ENCODE measurements around the gene FICD.
"Not testable (repeated sequence)": the region's sequence is repeated elsewhere in the genome, so short reads cannot be mapped to it uniquely, and the experiment has no call there.

Gene FICD

DNA sequence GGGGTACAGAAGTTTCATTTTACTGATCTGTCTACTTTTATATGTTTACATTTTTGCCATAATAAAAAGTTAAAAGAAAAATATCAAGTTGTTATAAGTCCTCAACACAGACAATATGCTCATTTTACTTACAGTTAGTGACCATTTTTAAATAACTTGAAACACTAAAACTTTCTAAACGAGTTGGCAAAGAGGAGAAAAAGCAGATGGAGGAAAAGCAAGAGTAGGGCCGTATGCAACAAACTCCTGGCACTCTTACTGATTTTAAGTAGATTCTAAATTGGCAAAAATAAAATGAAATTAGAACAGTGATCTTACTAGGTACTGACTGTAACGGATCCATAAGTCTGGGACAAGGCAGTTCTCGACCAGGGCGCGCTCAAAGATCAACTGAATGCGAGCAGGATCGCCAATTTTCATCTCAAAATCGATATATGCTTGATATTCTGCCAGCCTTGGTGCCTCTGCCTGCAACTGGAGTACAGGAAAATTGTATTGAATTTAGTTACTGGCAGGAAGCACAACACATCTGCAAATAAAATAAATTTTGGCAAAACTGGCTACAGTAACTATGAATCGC, 23.6 kb downstream of the FICD start:
- no peak for DNase-seq

DNA sequence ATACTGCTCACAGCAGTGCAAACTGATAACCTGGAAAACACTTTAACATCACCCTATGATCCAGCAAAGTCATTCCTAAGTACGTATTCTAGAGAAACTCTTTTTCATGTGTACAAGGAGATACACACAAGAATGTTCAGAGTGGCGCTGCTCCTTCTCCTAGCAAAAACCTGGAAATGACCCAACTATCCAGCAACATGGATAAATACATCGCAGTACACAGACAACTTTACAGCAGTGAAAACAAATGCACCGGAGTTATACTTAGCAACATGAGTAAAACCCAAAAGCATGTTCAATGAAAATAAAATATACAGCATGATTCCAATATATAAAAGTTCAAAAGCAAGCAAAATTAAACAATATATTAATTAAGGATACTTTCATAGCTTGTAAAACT, 27.2 kb downstream of the FICD start:
- no peak for DNase-seq

DNA sequence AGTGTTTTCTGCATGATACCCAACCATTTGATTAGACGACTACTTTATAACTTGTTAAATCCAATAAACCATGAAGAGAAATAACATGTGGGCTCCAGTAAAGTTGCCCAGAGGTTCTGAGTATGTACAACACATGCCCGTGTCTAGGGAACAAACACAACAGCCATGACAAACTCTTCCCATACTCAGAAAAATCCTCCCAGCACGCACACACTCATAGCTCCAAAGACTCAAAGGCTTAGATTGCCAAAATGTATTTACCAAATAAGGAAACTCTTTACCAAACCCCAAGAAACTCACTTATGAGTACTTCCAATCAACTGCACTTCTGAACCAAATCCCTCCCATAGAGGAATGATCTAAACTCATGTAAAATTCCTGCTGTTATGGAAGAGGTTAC, 28.6 kb downstream of the FICD start:
- DNase-seq, result no peak

DNA sequence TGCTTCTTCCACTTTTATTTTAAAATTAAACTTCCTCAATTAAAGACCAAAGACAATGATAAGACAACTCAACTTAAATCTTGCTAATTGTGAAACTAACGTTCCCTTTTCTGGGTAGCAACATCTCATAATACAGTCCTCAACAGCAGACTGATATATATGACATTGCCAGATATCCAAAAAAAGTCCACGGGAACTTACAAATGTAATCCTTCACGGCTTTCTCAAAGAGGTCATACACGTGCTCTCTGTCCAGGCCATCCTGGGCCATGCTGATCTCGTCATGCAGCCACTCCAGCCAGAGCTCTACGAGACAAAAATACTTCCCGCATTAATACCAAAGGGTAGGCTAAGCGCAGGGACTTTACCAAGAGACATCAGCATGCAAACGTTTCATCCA, 32.6 kb downstream of the FICD start:
- no peak for DNase-seq

DNA sequence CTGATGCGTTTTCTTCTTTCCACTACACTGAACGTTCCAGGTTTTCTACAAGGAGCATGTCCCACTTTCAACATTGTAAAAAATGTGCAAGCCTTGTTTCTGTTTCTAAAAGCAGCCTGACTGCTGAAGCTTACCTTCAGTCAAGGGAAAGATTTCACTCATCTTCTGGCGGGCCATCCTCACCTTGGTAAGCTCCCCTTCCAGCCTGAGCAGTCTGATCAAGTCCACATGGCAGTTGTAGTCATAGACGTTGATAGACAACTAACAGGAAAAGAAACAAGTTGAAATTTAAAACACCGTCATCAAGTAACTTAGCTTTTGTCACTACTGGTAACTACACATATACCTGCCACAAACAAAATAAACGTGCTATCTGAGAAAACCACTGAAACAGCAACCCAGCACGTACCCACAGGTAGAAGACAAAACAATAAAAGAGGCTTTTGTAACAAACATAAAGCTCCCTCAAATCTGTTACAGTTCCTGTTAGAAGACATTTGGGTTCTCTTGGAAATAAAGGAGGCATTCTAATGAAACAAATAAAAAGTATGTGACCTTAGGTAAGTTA, 34.0 kb downstream of the FICD start:
- DNase-seq, result no peak

DNA sequence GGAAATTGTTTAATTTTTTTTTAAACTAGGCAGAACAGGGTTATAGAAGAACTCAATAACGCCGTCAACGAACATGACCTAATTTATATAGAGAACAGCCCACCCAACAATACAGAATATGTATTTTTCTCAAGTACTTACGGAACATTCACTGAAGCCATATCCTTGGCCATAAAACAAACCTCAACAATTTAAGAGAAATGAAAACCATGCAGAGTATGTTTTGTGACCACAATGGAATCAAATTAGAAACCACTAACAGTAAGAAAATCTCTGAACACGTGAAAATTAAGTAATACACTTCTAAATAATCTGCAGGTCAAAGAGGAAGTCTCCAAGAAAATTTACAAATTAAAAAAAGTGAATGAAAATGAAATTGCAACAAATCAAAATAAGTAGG, 36.5 kb downstream of the FICD start:
- DNase-seq, result no peak

DNA sequence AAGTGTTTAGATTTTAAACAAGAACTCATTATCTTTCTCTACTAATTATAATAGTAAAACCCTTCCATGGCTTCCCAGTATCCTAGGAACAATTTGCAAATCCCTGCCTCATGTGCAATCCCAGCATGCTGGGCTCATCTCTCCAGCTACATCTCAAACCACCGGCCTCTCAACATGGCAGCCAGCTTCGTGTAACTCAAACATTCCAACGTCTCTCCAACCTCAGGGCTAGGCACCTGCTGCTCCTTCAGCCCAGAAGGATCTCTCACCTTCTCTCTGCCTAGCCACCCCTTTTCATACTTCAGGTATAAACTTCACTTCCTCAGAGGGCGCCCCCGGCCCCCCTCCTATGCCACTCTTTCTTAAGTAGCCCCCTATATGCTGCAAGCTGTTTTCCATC, 38.7 kb downstream of the FICD start:
- no peak for DNase-seq

DNA sequence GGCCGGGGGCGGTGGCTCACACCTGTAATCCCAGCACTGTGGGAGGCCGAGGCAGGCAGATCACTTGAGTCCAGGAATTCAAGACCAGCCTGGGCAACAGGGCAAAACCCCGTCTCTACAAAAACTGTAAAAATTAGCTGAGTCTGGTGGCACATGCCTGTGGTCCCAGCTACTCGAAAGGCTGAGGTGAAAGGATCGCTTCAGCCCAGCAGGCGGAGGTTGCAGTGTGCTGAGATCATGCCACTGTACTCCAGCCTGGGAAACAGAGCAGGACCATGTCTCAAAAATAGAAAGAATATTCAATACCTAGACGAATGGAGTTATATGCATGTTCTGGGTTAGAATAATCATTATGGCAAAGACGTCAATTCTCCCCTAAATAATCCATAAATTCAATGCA, 40.3 kb downstream of the FICD start:
- not testable (repeated sequence) for DNase-seq

DNA sequence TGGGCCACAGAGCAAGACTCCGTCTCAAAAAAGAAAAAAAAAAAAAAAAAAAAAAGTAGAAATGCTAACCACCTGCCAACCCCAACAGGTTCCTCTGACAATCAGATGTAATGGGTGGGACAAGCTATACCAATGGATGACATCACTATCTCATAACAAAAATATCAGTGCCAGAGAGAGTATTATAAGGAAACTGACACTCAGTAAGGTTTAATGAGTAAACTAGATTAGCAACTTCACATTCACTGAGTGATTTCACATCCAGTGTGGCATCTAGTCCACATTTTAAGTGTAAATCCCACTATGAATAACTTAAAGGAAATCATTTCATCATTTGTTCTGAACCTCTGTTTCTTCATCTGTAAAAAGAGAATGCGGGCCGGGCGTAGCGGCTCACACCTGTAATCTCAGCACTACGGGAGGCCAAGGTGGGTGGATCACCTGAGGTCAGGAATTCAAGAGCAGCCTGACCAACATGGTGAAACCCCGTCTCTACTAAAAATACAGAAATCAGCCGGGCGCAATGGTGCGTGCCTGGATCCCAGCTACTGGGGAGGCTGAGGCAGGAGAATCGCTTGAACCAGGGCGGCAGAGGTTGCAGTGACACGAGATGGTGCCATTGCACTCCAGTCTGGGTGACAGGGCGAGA, 44.1 kb downstream of the FICD start:
- DNase-seq, result no peak

DNA sequence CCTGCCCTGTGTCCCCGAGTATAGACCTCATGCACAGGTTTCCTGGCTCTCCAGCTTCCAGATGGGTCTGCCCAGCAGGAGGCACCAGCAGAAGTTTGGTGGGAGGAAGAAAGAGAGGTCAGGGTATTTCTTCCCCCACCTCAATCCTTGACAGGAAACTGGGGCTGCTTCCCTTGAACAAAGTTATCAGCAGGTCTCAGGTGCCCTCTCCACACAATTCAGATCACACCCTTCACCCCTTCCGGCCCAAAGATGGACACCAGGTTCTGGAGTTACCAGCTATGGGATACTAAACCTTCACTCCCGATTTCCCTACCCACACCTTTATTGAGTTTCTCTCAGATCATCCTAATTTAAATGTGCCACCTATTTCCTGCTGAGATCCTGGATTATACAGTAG, 44.7 kb downstream of the FICD start:
- DNase-seq, result no peak

DNA sequence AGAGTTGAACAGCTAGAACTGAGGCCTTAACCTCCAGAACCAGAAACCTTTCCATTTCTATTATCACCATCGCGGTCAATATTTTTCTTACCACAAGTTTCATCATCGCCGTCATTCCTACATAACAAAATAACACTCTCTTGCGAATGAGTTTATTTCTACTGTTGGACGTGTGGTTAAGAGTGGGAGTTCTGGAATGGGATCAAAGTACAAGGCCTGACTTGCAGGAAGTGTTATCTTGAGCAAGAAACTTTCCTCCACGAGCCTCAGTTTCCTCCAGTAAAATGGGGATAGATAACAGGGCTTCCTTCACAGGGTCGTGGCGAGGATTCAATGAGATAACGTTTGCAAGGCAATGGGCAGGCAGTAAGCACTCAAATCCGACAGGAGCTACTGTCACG, 45.2 kb downstream of the FICD start:
- DNase-seq, result no peak

DNA sequence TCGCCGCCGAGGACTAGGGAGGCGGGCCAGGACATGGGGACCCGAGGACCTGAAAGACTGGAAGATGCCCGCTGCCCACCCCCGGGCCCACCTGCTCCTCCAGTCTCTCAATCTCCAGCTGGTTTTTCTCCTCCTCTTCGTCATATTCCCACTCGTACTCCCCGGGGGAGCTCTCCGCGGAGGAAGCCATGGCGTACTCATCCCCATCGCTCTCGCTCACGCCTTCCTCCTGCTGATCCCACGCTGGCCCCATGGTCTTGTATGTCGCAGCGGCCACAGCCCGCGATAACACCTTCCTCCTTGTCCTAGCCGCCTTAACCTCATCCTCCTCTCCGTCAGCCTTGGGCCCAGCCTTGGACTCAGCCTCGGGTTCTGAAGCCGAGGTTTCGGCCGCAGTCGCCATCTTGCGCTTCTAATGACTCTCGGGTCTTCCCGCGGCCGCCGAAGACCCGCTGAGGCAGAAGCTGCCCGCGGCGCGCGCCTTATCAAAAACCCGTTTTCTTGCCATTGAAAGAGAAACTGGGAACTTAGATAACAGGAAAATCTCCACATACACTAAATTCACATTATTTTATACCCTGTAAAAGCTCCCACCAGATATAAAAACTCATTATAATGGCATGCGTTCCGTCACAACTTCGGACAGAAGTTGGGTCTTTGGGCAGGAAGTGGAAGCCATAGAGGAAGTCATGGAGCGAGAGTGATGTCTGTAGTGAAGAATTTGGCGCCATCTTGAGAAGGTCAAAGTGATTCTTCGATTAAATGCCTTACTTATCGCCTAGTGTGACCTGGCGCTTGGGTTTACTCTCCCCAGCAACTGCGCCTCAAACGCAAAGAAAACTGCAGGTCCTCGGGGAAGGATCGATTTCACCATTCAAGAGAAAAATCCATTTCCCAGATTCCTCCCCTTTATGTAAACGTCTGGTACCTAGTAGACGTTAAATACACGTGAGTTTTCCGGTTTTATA, 46.0 kb downstream of the FICD start, which contains the start of gene SART3:
SART3 (minus strand) TSS at position 422 of the 968 bp plus-strand sequence; CDS start at position 403, 19 bp downstream.
- DNase-seq, result peak; percentile 83

DNA sequence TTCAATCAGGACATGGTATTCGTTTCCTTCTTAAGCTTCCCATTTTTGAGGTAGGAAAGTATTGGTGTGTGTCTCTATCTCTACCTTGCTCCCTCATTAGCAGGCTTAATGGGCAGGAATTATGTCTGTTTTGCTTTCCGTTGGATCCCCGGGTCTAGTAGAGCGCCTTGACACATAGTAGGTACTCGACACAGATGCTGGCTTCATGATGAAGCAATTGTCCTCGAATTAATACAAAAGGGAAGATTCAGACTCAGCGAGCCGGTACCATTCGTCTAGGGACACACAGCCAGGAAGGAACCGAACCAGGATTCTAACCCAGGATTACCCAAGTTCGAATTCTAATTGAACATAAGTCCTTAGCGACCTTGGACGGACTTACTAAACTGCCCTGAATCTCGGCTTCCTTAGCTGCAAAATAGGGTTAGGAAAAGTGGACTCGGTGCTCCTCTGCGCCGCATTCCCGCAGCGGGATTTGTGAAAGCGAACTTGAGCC, 46.8 kb downstream of the FICD start:
- DNase-seq, result no peak

DNA sequence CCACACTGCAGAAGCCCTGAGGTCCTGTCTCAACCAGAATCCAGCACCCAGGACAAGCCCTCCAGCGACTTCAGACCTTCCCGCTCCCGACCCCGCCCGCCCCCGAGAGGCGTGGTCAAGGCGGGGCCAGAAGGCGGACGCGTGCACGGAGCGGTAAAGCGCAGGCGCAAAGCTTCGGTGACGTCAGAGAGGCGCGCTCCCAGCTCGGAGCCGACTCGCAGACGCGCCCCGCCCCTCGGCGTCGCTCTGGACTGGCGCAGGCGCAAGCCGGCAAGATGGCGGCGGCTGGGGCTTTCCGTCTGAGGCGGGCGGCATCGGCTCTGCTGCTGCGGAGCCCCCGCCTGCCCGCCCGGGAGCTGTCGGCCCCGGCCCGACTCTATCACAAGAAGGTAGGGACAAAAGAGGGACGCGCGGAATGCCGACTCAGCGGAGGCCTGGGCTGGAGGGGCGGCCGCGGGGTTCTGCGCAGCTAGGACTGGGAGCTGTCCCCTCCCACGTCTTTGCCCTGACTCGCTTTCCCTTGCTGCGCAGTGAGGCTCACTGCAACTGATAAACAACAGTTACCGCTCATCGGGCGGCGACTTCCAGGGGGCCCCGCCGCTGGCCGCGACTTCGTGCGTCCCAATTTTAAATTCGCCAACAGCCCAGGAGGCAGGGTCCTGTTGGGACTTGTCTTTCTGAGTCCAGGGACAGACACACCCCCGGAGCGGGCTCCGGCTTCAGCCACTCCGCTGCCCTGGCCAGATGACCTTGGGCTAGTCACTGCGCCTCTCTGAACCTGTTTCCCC, 47.5 kb downstream of the FICD start, which contains the start of gene ISCU:
ISCU (plus strand) TSS at position 249 of the 788 bp plus-strand sequence; CDS start at position 276, 27 bp downstream.
- DNase-seq, result peak; percentile 99

DNA sequence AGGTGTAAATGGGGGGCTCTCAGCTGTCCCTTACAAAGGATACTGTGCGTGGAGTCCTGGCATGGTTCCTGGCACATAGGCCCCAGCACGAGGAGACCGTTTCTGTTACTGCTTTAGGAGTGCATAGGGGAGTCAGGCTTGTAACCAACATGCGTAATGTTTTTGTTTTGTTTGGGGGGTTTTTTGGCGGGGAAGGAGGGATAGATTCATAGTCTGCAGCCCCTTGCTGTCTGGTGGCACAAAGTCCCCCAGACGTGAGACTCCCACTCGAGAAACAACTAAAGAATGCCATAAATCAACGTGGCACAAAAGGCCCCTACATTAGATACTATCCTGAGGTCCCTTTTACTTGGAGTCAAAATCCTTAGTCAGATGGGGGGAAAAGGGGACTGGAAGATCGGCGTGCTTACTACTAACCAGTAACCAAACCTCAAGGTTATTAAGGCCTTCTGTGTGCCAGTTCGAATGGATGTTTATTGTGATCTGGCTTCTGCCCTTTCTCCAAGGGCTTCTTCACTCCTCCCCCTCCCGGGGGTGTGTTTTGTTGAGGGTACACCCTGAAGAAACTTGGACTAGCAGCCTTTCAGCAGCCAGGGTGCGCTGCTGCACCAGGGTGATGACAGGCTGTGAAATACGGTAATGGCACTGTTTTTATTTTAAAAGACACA, 48.2 kb downstream of the FICD start:
- DNase-seq, result peak; percentile 89

DNA sequence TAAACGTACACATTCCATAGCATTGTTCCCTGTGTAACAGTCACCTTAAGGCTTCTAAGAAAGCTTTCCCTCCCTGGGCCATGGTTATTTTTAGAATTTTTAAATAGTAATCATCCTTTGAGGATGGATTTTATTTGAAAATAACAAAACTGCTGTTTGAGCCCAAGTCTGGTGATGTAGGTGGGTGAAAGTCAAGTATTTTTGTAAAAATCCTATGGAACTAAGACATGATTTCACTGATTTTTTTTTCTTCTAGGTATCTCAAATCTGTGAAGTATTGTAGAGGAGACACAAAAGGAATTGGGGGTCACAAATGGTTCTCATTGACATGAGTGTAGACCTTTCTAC, 48.7 kb downstream of the FICD start:
- no peak for DNase-seq

DNA sequence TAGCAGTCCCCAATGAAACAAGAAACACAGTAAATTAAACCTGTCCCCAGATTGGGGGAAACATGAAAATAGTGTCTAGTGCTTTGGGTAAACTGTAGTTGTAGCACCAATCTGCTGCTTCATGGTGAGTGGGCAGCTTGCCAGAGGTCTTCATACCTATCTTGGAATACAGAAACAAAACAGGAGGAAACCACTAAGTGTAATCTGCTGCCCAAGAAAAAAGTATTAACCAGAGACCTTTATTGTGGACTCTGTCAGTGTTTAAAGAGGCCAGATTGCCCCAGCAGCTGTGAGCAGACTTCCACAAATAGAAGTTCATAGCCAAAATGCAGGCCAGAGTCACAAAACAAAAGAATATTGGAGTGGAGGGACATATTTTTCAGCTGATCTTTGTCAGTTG, 49.6 kb downstream of the FICD start:
- DNase-seq, result no peak

DNA sequence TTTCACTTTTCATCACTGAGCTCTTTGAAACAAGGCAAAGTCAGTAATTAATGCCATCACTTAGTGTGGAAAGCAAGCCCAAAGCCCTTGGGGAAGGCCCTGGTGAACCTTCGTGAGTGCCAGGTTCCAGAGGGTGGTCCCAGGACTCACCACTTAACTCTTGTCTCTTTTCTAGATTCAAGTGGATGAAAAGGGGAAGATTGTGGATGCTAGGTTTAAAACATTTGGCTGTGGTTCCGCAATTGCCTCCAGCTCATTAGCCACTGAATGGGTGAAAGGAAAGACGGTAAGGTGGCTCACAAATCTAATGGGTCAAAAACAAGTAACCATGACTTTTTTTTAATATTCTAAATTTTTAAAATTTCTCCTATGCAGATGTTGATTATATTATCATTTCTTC, 50.1 kb downstream of the FICD start:
- DNase-seq, result no peak

DNA sequence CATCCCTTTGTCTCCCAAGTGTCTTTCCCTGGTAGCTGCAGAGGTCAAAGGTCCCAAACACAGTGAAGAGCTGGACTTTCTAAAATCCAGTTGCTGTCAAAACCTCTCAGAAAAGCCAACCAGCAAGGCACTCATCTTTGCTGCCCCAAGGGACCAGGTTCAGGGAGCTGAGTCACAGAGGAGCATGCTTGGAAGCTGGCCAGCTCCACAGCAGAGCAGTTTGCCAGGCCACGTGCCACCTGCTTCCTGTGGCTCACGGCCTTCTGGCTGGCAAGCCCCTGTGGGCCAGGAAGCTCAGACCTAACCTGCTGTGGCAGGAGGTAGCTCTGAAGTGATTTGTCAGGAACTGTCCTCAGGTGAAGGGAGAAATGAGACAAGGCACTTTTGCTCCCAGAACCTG, 50.9 kb downstream of the FICD start:
- DNase-seq, result peak; percentile 66

DNA sequence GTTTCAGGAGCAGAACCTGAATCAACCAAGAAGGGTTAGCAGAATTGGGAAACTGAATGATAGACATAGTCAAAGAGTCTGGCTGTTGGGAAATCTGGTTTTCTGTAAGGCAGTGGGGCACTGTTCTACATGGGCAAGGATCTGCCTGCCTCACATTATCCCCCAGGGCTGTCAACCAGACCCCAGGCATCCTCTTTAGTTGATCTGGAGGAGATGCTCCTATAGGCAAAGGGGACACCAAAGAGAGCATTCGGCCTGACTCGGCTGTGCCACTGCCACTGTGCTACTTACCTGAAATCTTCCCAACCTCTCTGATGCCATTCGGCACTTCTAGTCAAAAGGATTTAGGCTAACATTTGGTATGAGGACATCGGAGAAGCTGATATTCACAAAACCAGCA, 51.4 kb downstream of the FICD start:
- DNase-seq, result no peak

DNA sequence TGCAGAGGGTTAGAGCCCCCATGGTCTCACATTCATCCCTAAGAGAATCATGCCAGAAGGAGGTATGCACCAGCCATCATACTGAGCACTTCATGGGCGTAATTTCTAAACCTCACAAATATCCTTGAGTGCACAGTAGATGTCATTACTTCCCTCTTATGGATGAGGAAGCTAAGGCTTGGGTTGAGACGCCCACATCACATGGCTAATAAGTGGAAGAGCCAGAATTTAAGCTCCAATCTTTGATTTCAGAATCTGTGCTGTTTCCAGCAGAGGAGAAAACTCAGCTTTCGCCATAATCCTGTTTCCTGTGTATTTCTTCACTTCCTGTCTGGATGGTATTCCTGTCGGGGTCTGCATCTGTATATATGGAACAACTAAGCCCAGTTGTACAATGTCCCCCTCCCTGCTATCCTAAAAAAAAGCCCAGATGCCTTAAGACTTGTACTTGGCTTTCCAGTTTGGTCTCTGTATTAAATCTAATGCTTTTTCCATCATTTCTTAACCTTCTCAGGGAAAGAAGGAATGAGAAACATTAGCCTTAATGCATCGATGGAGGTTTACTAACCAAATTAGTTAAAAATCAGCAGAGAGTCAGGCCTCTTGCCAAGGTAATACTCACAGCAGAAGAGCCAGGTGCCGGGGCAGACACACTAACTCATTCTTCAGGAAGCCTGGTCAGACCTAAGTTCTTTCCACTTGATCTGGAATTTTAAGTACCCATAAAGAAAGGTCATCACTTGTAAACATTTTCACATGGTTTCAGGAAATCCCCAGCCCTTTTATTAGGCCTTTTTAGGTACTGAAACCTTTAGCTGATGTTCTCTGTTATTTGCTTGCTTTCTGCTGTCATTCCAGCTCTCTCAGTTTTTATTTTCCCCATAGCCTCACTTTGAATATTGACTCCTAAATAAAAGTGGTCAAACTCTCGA, 52.6 kb downstream of the FICD start:
- DNase-seq, result no peak

Data from stimulated activated CD4-positive, alpha-beta T cell treated with anti-CD3 and anti-CD28 coated beads, Interleukin-4, amount 100 ng/mL, for 24 hours (primary cell).